ENCODE data around the gene ABL1.

ABL1 gene

DNA sequence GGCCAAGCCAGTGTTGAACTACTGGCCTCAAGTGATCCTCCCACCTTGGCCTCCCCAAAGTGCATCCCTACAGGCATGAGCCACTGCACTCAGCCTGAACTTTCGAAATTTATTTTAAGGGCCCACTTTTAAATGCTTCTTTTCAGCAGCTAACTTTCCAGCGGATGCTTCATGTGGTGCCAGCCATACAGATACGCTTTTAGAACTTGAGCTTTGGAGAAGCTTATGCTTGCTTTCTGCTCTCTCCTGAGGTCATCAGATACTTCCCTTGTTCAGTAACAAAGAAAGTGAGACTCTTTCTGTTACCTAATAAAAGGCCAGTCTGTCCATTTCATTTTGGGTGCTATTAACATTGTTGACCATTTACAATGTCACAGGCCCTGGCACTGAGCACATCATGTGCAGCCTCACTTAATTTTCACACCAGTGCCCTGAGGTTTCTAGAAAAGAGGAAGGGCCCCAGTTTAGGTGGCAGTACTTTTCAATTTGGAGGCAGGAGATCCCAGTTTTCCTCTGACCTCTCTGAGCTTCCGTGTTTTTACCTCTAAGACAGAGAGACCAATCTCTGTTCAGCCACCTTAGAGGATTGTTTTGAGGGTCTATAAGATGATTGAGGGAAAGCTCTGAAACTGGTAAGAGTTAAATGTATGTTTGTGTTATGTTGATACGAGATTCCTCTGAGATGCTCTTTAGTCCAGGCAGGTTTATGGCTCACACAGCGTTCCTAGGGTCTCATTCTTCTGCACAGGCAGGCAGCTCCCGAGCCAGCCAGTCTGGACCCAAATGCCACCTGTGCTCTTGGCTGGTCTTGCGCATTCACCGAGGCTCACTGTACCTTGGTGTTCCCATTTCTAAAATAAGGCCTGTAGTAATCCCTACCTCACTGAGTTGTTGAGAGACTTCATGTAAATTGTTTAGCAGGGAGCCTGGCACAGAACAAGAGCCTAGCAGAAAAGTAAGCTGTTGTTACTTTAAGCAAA lies 4.4 kb downstream of the ABL1 start:
- TF ChIP-seq SIN3A (IDR thresholded peaks at IDR 0.05; ENCODE audit: borderline replicate concordance, insufficient read depth, low read length) (no peak), POLR2AphosphoS5 (IDR thresholded peaks at IDR 0.05; ENCODE audit: low read depth, low read length) (no peak), TAF1 (IDR thresholded peaks at IDR 0.05; ENCODE audit: borderline replicate concordance, insufficient read depth, low read length) (no peak), FOXP2 (optimal IDR thresholded peaks at IDR 0.05; ENCODE audit: borderline replicate concordance, extremely low read depth, extremely low read length, insufficient read depth) (no peak)
- TF ChIP-seq, protein P1, sequence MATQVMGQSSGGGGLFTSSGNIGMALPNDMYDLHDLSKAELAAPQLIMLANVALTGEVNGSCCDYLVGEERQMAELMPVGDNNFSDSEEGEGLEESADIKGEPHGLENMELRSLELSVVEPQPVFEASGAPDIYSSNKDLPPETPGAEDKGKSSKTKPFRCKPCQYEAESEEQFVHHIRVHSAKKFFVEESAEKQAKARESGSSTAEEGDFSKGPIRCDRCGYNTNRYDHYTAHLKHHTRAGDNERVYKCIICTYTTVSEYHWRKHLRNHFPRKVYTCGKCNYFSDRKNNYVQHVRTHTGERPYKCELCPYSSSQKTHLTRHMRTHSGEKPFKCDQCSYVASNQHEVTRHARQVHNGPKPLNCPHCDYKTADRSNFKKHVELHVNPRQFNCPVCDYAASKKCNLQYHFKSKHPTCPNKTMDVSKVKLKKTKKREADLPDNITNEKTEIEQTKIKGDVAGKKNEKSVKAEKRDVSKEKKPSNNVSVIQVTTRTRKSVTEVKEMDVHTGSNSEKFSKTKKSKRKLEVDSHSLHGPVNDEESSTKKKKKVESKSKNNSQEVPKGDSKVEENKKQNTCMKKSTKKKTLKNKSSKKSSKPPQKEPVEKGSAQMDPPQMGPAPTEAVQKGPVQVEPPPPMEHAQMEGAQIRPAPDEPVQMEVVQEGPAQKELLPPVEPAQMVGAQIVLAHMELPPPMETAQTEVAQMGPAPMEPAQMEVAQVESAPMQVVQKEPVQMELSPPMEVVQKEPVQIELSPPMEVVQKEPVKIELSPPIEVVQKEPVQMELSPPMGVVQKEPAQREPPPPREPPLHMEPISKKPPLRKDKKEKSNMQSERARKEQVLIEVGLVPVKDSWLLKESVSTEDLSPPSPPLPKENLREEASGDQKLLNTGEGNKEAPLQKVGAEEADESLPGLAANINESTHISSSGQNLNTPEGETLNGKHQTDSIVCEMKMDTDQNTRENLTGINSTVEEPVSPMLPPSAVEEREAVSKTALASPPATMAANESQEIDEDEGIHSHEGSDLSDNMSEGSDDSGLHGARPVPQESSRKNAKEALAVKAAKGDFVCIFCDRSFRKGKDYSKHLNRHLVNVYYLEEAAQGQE (IDR thresholded peaks at IDR 0.05; ENCODE audit: insufficient read depth in 1 of 2, low read depth in 2 of 2, low read length in 2 of 2) = no peak

DNA sequence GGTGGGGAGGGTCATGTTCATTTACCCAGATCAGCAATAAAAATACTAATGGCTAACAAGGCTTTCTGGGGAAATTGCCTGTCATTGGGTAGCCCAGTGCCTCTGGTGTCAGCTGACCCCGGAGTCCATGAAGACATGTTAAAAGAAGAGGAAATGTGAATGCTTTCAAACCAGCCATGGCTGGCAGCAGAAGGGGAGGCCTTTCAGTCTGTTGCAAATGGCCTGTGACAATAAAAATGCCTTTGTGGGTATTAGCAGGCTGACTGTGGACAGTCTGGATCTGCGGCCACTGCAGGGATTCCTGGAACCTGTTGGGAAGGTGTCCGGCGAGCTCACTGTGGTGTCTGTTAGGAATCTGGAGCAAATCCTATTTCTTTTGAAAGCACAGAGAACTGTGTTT lies 7.5 kb downstream of the ABL1 start:
- TF ChIP-seq TAF1 (IDR thresholded peaks at IDR 0.05; ENCODE audit: borderline replicate concordance, insufficient read depth, low read length) (no peak), SIN3A (IDR thresholded peaks at IDR 0.05; ENCODE audit: borderline replicate concordance, insufficient read depth, low read length) (no peak), POLR2AphosphoS5 (IDR thresholded peaks at IDR 0.05; ENCODE audit: low read depth, low read length) (no peak), FOXP2 (optimal IDR thresholded peaks at IDR 0.05; ENCODE audit: borderline replicate concordance, extremely low read depth, extremely low read length, insufficient read depth) (no peak)
- TF ChIP-seq, protein P1 (IDR thresholded peaks at IDR 0.05; ENCODE audit: insufficient read depth in 1 of 2, low read depth in 2 of 2, low read length in 2 of 2) = no peak

DNA sequence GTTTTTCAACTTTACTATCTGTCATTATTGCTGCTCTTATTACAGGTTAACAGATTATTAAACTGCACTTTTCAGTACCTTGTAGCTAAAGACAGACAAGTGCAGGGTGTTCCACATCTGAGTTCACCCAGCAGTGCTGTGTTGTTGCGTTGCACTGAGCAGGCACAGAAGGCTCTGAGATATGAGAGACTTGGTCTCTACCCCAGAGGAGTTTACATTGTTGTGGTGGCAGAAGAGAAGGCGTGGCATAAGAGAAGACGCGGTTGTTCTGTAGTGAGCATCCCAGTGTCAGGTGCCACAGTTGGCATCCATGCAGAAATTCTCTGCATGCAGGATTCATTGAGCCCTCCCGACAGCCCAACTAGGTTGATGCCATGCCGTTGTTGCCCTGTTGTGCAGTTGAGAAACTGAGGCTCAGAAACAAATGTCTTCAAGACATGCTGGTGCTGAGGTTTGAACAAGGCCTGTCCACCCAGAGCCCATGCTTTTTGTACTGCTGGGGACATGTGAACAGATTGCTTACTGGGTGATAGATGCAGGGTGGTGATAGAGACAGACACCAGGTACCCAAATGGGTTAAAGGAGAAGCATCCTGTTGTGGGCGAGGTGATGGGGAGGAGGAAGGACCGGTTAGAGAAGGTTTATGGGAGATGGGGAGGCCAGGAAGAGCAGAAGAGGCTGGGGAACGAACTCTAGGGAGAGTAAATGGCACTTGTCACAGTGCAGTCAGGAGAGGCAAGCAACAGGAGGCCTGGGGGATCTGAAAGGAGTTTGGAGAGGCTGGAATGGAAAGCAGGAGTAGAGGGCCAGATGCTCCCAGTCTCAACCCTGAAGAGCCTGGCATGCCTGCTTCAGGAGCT lies 8.2 kb downstream of the ABL1 start:
- TF ChIP-seq, protein P1 (IDR thresholded peaks at IDR 0.05; ENCODE audit: insufficient read depth in 1 of 2, low read depth in 2 of 2, low read length in 2 of 2) = no peak
- no peak for TF ChIP-seq TAF1 (IDR thresholded peaks at IDR 0.05; ENCODE audit: borderline replicate concordance, insufficient read depth, low read length)
- TF ChIP-seq POLR2AphosphoS5 (IDR thresholded peaks at IDR 0.05; ENCODE audit: low read depth, low read length) = no peak
- no peak for TF ChIP-seq FOXP2 (optimal IDR thresholded peaks at IDR 0.05; ENCODE audit: borderline replicate concordance, extremely low read depth, extremely low read length, insufficient read depth)
- no peak for TF ChIP-seq SIN3A (IDR thresholded peaks at IDR 0.05; ENCODE audit: borderline replicate concordance, insufficient read depth, low read length)

DNA sequence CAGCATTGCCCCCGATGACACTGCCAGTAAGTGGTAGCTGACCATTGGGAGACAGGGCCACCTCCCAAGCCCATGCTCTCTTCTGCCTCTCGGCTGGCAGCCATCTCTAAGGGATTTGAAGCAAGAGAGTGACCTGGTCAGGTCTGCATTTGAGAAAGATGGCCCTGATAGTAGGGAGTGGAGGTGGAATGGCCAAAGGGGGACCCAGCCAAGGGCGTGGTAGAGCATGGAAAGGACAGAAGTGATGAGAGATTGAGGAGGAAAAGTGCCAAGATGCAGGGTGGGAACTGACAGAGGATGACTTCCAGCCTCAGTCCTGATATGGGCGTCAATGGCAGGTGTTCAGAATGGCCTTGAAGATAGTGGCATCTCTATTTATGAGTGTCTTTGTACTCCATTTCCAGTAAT lies 9.0 kb downstream of the ABL1 start:
- TF ChIP-seq POLR2AphosphoS5 (IDR thresholded peaks at IDR 0.05; ENCODE audit: low read depth, low read length) (no peak), TAF1 (IDR thresholded peaks at IDR 0.05; ENCODE audit: borderline replicate concordance, insufficient read depth, low read length) (no peak), FOXP2 (optimal IDR thresholded peaks at IDR 0.05; ENCODE audit: borderline replicate concordance, extremely low read depth, extremely low read length, insufficient read depth) (no peak), SIN3A (IDR thresholded peaks at IDR 0.05; ENCODE audit: borderline replicate concordance, insufficient read depth, low read length) (no peak)
- TF ChIP-seq, protein P1 (IDR thresholded peaks at IDR 0.05; ENCODE audit: insufficient read depth in 1 of 2, low read depth in 2 of 2, low read length in 2 of 2) = no peak

Data from PFSK-1 (cell line).